CD4-positive, alpha-beta T cell (primary cell): ENCODE data around the gene PHKA1. TPM values are rescaled to one million over a fixed set of nuclear protein-coding genes. Genes with fewer than 3 reads are reported as not detected.

Experiments used
- ATAC-seq: fragments of 200-7000 bp; cut with Tn5 transposase; one replicate; pipeline ENCODE4 v1.10.0; 2022; ENCODE audit warnings: mild to moderate bottlenecking; ENCODE audit not compliant: poor library complexity
- CTCF ChIA-PET: fragments of 350-600 bp; sonication (Branson Sonifier 250); formaldehyde crosslinking; loops from one replicate; lab custom pipeline; 2021; ENCODE audit warnings: antibody characterized with exemption, inconsistent platforms; lab: Charles Lee
- POLR2A ChIA-PET: fragments of 350-600 bp; sonication (Branson Sonifier 250); formaldehyde crosslinking; loops from one replicate; lab custom pipeline; 2021; ENCODE audit warnings: antibody characterized with exemption, inconsistent platforms; lab: Charles Lee
- DNase-seq, 14 experiments: peaks; one replicate each; pipeline ENCODE4 v3.0.0-alpha.2; 2013 to 2020; ENCODE audit warnings: mixed read lengths in 2 of 14
- H3K27ac ChIP-seq, 2 donors: one replicate each; pipeline versions ENCODE4 v1.5.1 to v1.7.0; 2013; ENCODE audit warnings: low read length in 2 of 2, low read depth in 1 of 2, mild to moderate bottlenecking in 1 of 2
- H3K27me3 ChIP-seq, 2 experiments: 1 replicate in 1 of 2; 2 replicates in 1 of 2; pipeline versions ENCODE4 v1.6.1 to v1.7.0; 2013; ENCODE audit warnings: low read length in 2 of 2, control low read depth in 1 of 2, mild to moderate bottlenecking in 1 of 2, moderate library complexity in 1 of 2; ENCODE audit not compliant: insufficient read depth in 2 of 2, control insufficient read depth in 1 of 2
- H3K36me3 ChIP-seq: one replicate; pipeline ENCODE4 v1.6.1; 2013; ENCODE audit warnings: low read length, control low read depth; ENCODE audit not compliant: insufficient read depth
- H3K4me1 ChIP-seq: one replicate; pipeline ENCODE4 v1.6.1; 2013; ENCODE audit warnings: low read length, control low read depth; ENCODE audit not compliant: insufficient read depth
- H3K4me3 ChIP-seq: one replicate; pipeline ENCODE4 v1.5.1; 2013; ENCODE audit warnings: mild to moderate bottlenecking, low read length, moderate library complexity
- H3K9me3 ChIP-seq, 2 experiments: 1 replicate in 1 of 2; 2 replicates in 1 of 2; pipeline versions ENCODE4 v1.6.1 to v1.7.0; 2013; ENCODE audit warnings: low read length in 2 of 2, mild to moderate bottlenecking in 2 of 2, control low read depth in 1 of 2, moderate library complexity in 1 of 2; ENCODE audit not compliant: control insufficient read depth in 1 of 2, insufficient read depth in 1 of 2
- H3K27ac Mint-ChIP-seq: one replicate; pipeline ENCODE4 v1.8.0; 2020; ENCODE audit warnings: mixed read lengths
- H3K27me3 Mint-ChIP-seq: one replicate; pipeline ENCODE4 v1.8.0; 2021; ENCODE audit warnings: mixed read lengths
- H3K36me3 Mint-ChIP-seq: one replicate; pipeline ENCODE4 v1.8.0; 2021; ENCODE audit warnings: low read depth, mixed read lengths
- H3K4me1 Mint-ChIP-seq: one replicate; pipeline ENCODE4 v1.8.0; 2021; ENCODE audit warnings: low read depth, mixed read lengths
- H3K4me3 Mint-ChIP-seq: one replicate; pipeline ENCODE4 v1.8.0; 2020; ENCODE audit warnings: mild to moderate bottlenecking, mixed read lengths
- H3K9me3 Mint-ChIP-seq: one replicate; pipeline ENCODE4 v1.8.0; 2020; ENCODE audit warnings: mixed read lengths
- CTCF ChIP-seq: fragments of 200-600 bp; IDR thresholded peaks from one replicate; pipeline ENCODE4 v1.8.0; 2022; ENCODE audit warnings: antibody characterized with exemption, mild to moderate bottlenecking
- intact Hi-C, 2 experiments: fragments of 100-400 bp; cut with DNase I in 1 of 2; cut with micrococcal nuclease in 1 of 2; formaldehyde crosslinking; loops; one replicate each; pipeline versions ENCODE4 v1.15.1 to v1.9.0; 2023 to 2025; cut with DNase I, micrococcal nuclease
- total RNA-seq, 174 experiments: library from RNA in 2 of 174; stranded (reverse) in 2 of 174; gene quantifications; one replicate each; pipeline ENCODE4 v1.2.3 and lab custom pipeline; 2021 to 2026

The PHKA1 gene
- total RNA-seq, 2 experiments from 2014 or later: 0.39 to 0.63 TPM

- peaks cover 0 to 5% of the 10 kb centered on the region in 2 experiments for H3K9me3 ChIP-seq
- no peaks in the 10 kb centered on the region for H3K4me1 Mint-ChIP-seq
- TF ChIP-seq CTCF: no peak
- ChIA-PET CTCF (no interaction called here), POLR2A (no interaction called here)
- no peaks in the 10 kb centered on the region for H3K27me3 ChIP-seq
- no peak overlapping the region for H3K27ac ChIP-seq
- no peaks in the 10 kb centered on the region for H3K27me3 Mint-ChIP-seq
- no peaks in the 10 kb centered on the region for H3K36me3 ChIP-seq
- intact Hi-C loops: no loop called here
- H3K27ac Mint-ChIP-seq: no peak overlapping the region
- no peaks in the 10 kb centered on the region for H3K9me3 Mint-ChIP-seq
- no peak for DNase-seq
- no peaks in the 10 kb centered on the region for H3K4me1 ChIP-seq
- H3K4me3 ChIP-seq: no peak overlapping the region
- no peak overlapping the region for H3K4me3 Mint-ChIP-seq
- no peak for ATAC-seq
- H3K36me3 Mint-ChIP-seq: no peaks in the 10 kb centered on the region
Observed at GRCh38 chrX:72659723-72660122, 54.4 kb downstream of the PHKA1 start.

- Mint-ChIP-seq H3K27me3 (no peaks in the 10 kb centered on the region), H3K4me1 (no peaks in the 10 kb centered on the region), H3K36me3 (no peaks in the 10 kb centered on the region), H3K9me3 (no peaks in the 10 kb centered on the region), H3K4me3 (no peak overlapping the region), H3K27ac (no peak overlapping the region)
- no peaks in the 10 kb centered on the region for H3K27me3 ChIP-seq
- ATAC-seq: no peak
- no peak for DNase-seq
- H3K4me1 ChIP-seq: no peaks in the 10 kb centered on the region
- no peak overlapping the region for H3K27ac ChIP-seq
- no peak overlapping the region for H3K4me3 ChIP-seq
- no peak for TF ChIP-seq CTCF
- ChIA-PET POLR2A (no interaction called here), CTCF (no interaction called here)
- no peaks in the 10 kb centered on the region for H3K36me3 ChIP-seq
- intact Hi-C loops: no loop called here
- H3K9me3 ChIP-seq: no peaks in the 10 kb centered on the region
Observed at GRCh38 chrX:72652082-72652481, 62.0 kb downstream of the PHKA1 start.

GRCh38 chrX:72644946-72645345 lies 69.2 kb downstream of the PHKA1 start:
- TF ChIP-seq CTCF: no peak
- Histone ChIP-seq H3K36me3 (no peaks in the 10 kb centered on the region), H3K9me3 (no peaks in the 10 kb centered on the region), H3K4me3 (no peak overlapping the region), H3K4me1 (no peaks in the 10 kb centered on the region), H3K27me3 (no peaks in the 10 kb centered on the region), H3K27ac (no peak overlapping the region)
- ChIA-PET CTCF (no interaction called here), POLR2A (interaction anchor here (0.6 kb wide), 1 partner anchor 1621 kb away, joined by 4 read pairs; no protein-coding TSS in a partner anchor)
- H3K27ac Mint-ChIP-seq: no peak overlapping the region
- no peak for DNase-seq
- ATAC-seq: no peak
- no peaks in the 10 kb centered on the region for H3K27me3 Mint-ChIP-seq
- H3K4me1 Mint-ChIP-seq: no peaks in the 10 kb centered on the region
- no peaks in the 10 kb centered on the region for H3K36me3 Mint-ChIP-seq
- intact Hi-C loops: no loop called here
- H3K9me3 Mint-ChIP-seq: no peaks in the 10 kb centered on the region
- H3K4me3 Mint-ChIP-seq: no peak overlapping the region
